ENCODE data around the gene NFATC2.

NFATC2 gene

DNA sequence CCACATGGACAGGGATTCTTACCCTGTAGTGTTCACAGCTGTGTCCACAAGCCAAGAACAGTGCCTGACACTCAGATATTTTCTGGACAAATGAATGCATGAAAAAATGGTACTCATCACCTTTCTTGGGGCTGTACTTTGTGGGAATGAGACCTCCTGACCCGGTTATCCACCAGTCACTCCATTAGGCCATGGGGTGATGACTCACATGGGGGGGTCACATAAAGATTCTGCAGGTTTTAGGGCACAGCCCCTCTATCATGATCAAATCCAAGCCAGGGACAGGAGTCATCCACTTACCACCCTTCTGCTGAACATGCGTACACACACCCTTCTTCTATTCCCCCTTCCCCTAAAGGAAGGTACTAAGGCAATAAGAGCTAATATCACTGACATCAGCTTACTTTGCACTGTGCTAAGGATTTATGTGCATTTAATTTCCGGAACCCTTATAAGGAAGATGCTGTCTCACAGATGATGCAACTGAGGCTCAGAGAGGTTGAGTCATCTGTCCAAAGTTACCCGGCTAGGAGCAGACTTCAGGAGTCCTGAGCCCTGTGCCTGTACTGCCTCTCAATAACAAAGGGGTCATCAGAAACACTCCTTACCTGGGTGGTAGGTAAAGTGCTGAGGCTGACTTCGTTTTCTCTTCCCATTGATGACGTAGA is 107.8 kb downstream of the NFATC2 start:
- Histone ChIP-seq H3K27me3 (ENCODE audit: insufficient read depth, low read length) (no peaks in the 10 kb centered on the region), H3K36me3 (ENCODE audit: insufficient read depth, low read length) (no peaks in the 10 kb centered on the region), H3K4me3 (ENCODE audit: low read length) (no peak overlapping the region), H3K27ac (ENCODE audit: low read depth, low read length) (no peak overlapping the region), H3K9ac (ENCODE audit: low read depth, low read length) (no peak overlapping the region), H3K4me1 (ENCODE audit: insufficient read depth, low read length) (no peaks in the 10 kb centered on the region), H3K9me3 (ENCODE audit: insufficient read depth, low read depth, low read length) (no peaks in the 10 kb centered on the region)
- WGBS = 88% methylated on average over 6 of the region's 6 CpGs

DNA sequence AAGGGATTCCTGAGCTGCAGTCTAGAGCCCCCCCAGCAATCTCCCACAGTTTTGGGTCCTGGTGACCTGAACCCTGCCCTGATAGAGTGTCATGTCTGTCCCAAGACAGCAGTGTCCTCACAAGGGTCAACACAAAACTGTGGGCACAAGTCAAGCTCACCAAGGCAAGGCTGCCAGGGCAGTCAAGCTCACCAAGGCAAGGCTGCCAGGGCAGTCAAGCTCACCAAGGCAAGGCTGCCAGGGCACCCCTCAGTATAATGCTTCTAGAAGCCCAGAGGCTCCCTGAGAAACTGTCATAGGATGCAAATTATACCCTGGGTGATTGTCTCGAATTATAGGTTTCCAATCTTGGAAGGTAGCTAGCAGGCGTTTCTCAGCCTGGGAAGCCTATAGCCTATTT is 108.5 kb downstream of the NFATC2 start:
- H3K27me3 ChIP-seq (ENCODE audit: insufficient read depth, low read length) = no peaks in the 10 kb centered on the region

DNA sequence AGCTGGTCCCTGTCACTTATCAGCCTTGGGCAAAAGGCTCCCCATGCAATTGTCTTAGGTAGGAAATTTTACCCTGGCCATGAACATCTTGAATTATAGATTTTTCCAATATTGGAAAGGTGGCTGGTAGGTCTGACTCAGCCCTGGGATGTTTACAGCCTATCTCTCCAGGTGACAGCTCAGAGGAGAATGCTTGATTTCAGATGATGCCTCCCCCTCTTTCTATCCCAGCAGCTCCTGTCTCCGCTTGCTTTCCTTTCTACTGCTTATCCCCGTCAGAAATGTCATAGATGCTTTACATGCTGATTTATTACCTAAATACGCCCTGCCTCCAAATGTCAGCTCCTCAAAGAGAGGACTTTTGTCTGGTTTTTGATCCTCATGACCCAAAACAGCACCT is 109.6 kb downstream of the NFATC2 start:
- 93% methylated on average over 3 of the region's 3 CpGs for WGBS
- H3K4me1 ChIP-seq (ENCODE audit: insufficient read depth, low read length) = peaks cover 6% of the 10 kb centered on the region
- no peak overlapping the region for H3K27ac ChIP-seq (ENCODE audit: low read depth, low read length)
- H3K36me3 ChIP-seq (ENCODE audit: insufficient read depth, low read length) = no peaks in the 10 kb centered on the region
- H3K4me3 ChIP-seq (ENCODE audit: low read length) = no peak overlapping the region
- no peak overlapping the region for H3K9ac ChIP-seq (ENCODE audit: low read depth, low read length)
- no peaks in the 10 kb centered on the region for H3K27me3 ChIP-seq (ENCODE audit: insufficient read depth, low read length)
- H3K9me3 ChIP-seq (ENCODE audit: insufficient read depth, low read depth, low read length) = no peaks in the 10 kb centered on the region

More for the DNA sequence above, 108.5 kb downstream of the NFATC2 start:
- no peaks in the 10 kb centered on the region for H3K36me3 ChIP-seq (ENCODE audit: insufficient read depth, low read length)
- H3K4me3 ChIP-seq (ENCODE audit: low read length) = no peak overlapping the region
- no peaks in the 10 kb centered on the region for H3K9me3 ChIP-seq (ENCODE audit: insufficient read depth, low read depth, low read length)
- H3K27ac ChIP-seq (ENCODE audit: low read depth, low read length) = no peak overlapping the region
- 87% methylated on average over 2 of the region's 2 CpGs for WGBS
- no peak overlapping the region for H3K9ac ChIP-seq (ENCODE audit: low read depth, low read length)
- no peaks in the 10 kb centered on the region for H3K4me1 ChIP-seq (ENCODE audit: insufficient read depth, low read length)

DNA sequence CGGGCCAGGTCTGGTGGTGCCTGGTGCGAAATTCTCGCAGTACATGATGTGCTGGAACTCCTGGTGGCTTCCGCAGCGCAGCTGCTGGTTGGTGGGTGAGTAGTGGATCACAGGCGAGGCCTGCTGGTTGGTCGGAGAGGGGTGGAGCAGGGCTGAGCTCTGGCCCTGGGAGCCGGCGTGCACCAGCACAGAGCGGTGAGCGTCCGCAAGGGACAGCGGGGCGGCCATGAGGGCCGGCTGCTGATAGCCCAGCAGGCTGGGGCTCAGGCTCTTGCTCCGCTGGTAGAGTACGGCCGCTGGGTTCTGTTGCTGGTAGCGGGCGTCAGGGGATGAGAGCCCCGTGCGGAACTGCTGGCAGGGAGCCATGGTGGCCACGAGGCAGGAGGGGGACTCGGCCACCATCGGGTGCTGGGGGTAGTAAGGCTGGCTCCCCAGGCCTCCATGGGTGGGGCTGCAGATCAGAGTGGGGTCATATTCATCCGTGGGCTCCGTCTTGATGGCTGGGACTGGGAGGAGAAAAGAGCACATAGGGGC is 110.2 kb downstream of the NFATC2 start:
- Histone ChIP-seq H3K4me3 (ENCODE audit: low read length) (no peak overlapping the region), H3K36me3 (ENCODE audit: insufficient read depth, low read length) (no peaks in the 10 kb centered on the region), H3K4me1 (ENCODE audit: insufficient read depth, low read length) (peaks cover 6% of the 10 kb centered on the region), H3K27me3 (ENCODE audit: insufficient read depth, low read length) (no peaks in the 10 kb centered on the region), H3K9me3 (ENCODE audit: insufficient read depth, low read depth, low read length) (no peaks in the 10 kb centered on the region), H3K9ac (ENCODE audit: low read depth, low read length) (no peak overlapping the region), H3K27ac (ENCODE audit: low read depth, low read length) (no peak overlapping the region)
- 94% methylated on average over 27 of the region's 27 CpGs for WGBS

DNA sequence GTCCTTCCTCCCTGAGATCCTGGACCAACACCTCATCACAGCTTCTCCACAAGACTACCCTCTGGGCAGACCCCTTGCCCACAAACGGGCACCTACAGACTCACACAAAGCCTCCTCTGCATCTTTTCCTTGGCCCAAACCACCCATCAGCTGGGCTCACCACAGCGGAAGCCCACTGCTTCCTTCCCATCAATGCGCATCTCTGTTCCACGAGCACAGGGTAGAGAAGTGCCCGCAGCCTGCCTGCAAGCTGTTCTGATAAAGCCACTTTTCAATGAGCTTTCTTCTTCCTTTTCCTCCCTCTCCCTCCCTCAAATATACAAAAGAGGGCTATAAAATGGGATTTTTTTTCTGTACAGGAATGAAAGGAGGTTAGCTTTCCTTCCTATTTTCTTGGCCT is 111.2 kb downstream of the NFATC2 start:
- Histone ChIP-seq H3K36me3 (ENCODE audit: insufficient read depth, low read length) (no peaks in the 10 kb centered on the region), H3K9me3 (ENCODE audit: insufficient read depth, low read depth, low read length) (no peaks in the 10 kb centered on the region), H3K4me3 (ENCODE audit: low read length) (no peak overlapping the region), H3K27me3 (ENCODE audit: insufficient read depth, low read length) (no peaks in the 10 kb centered on the region), H3K27ac (ENCODE audit: low read depth, low read length) (no peak overlapping the region), H3K4me1 (ENCODE audit: insufficient read depth, low read length) (peaks cover 6% of the 10 kb centered on the region), H3K9ac (ENCODE audit: low read depth, low read length) (no peak overlapping the region)
- 79% methylated on average over 5 of the region's 5 CpGs for WGBS

DNA sequence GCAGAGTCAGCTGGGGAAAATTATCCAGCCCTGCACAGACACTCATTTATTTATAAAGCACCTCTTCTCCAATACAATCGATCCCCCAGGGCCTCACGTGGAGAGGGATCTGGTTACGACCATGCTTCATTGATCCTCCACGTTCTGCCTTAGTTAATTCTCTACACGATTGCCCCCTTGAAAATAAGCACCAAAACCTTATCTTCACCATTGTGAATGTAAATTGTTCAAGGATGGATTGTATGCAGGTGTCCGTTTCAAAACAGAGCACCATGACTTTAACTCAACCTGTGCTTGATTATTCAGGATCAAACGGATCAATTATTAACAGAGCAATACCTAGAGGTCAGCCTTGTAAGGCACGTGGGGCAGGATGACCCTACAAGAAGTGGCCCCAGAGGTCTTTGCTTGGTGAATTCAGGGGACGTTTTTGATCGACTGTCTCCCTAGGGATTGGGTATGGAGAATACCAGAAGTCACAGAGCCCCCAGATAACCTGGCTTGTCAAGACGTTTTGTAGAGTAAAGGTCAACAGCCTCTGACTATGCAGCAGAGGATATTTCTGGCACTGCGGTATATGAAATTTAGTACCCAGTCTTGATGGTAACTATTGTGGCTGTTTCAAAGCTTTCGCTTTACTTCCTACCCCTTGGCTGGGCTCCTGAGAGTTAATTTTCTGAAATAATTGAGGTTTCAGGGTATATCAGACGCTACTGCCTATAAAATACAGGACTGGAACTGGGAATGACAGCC is 112.1 kb downstream of the NFATC2 start:
- Histone ChIP-seq H3K27me3 (ENCODE audit: insufficient read depth, low read length) (no peaks in the 10 kb centered on the region), H3K36me3 (ENCODE audit: insufficient read depth, low read length) (no peaks in the 10 kb centered on the region), H3K27ac (ENCODE audit: low read depth, low read length) (no peak overlapping the region), H3K4me3 (ENCODE audit: low read length) (no peak overlapping the region), H3K9ac (ENCODE audit: low read depth, low read length) (no peak overlapping the region), H3K4me1 (ENCODE audit: insufficient read depth, low read length) (peaks cover 12% of the 10 kb centered on the region), H3K9me3 (ENCODE audit: insufficient read depth, low read depth, low read length) (no peaks in the 10 kb centered on the region)
- WGBS = 92% methylated on average over 14 of the region's 14 CpGs

DNA sequence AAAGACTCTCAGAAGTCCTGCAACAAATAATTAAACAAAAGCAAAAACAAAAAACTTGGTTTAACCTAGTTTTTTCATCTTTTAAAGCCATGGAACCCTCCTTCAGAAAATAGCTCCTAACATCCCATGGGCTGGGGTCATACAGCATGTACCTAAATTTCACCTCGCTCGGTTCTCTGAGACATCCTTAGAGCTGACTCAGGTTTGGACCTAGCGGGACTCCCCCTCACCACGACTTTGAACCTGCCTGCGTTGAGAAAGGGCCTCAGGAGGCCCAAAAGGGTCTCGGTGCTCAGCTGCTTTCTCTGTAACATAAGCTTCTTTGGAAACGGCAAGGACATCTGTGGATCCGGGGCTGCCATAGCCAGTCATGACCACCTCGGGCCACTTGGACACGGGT is 112.8 kb downstream of the NFATC2 start:
- no peak overlapping the region for H3K27ac ChIP-seq (ENCODE audit: low read depth, low read length)
- no peaks in the 10 kb centered on the region for H3K27me3 ChIP-seq (ENCODE audit: insufficient read depth, low read length)
- H3K4me3 ChIP-seq (ENCODE audit: low read length) = no peak overlapping the region
- WGBS = 88% methylated on average over 10 of the region's 10 CpGs
- no peaks in the 10 kb centered on the region for H3K36me3 ChIP-seq (ENCODE audit: insufficient read depth, low read length)
- H3K9me3 ChIP-seq (ENCODE audit: insufficient read depth, low read depth, low read length) = no peaks in the 10 kb centered on the region
- peaks cover 19% of the 10 kb centered on the region for H3K4me1 ChIP-seq (ENCODE audit: insufficient read depth, low read length)
- no peak overlapping the region for H3K9ac ChIP-seq (ENCODE audit: low read depth, low read length)

DNA sequence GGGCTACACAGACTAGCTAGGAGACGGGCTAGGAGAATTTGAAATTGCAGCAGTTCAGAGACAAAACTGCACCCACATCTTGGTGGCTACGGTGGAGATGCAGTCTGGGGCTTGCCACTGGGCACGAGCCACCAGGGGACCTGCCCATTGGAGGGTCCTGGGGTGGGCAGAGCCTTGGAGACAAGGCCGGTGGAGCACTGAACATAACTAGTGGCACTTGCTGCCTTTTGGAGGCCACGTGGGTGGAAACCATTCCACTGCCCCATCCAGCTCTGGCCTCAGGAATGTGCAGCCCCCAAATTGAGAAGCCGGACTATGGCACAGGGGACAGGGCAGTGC is 113.4 kb downstream of the NFATC2 start:
- Histone ChIP-seq H3K4me3 (ENCODE audit: low read length) (no peak overlapping the region), H3K4me1 (ENCODE audit: insufficient read depth, low read length) (peaks cover 24% of the 10 kb centered on the region), H3K9ac (ENCODE audit: low read depth, low read length) (no peak overlapping the region), H3K27ac (ENCODE audit: low read depth, low read length) (no peak overlapping the region), H3K9me3 (ENCODE audit: insufficient read depth, low read depth, low read length) (no peaks in the 10 kb centered on the region), H3K27me3 (ENCODE audit: insufficient read depth, low read length) (no peaks in the 10 kb centered on the region), H3K36me3 (ENCODE audit: insufficient read depth, low read length) (no peaks in the 10 kb centered on the region)
- WGBS = 91% methylated on average over 6 of the region's 6 CpGs

DNA sequence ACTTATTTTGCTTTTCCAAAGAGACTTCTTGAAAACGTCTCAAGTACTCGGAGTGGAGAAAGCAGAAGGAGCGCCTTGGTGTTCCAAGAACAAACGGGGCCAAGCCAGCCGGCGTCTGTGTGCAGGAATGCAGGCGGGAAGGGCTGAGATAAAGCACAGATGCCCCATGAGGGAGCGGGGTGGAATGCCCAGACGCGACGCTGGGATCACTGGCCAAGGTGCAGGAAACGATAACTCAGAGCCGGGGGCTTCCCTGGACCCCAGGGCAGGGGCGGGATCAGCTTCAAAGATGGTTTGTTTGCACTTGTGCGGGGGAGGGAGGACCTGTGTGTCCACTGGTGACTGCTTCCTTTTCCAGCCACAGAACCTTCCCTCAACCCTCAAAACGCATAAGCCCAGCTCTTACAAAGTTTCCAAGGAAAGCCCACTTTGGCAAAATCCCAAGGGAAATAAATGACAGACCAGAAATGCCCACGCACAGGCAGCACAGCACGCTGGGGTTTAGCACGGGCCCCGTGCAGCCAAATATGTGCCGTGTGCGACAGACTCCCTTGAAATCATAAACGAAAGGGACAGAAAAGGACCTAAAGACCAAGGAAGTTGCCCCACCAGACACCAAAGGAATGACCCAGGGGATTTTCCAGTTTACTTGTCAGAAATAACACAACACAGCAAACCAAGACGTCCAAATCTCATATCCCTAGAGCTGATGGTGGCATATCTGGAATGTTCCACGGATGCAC is 113.9 kb downstream of the NFATC2 start:
- peaks cover 28% of the 10 kb centered on the region for H3K4me1 ChIP-seq (ENCODE audit: insufficient read depth, low read length)
- WGBS = 69% methylated on average over 25 of the region's 25 CpGs
- H3K9me3 ChIP-seq (ENCODE audit: insufficient read depth, low read depth, low read length) = no peaks in the 10 kb centered on the region
- no peak overlapping the region for H3K4me3 ChIP-seq (ENCODE audit: low read length)
- no peak overlapping the region for H3K27ac ChIP-seq (ENCODE audit: low read depth, low read length)
- H3K36me3 ChIP-seq (ENCODE audit: insufficient read depth, low read length) = no peaks in the 10 kb centered on the region
- H3K27me3 ChIP-seq (ENCODE audit: insufficient read depth, low read length) = no peaks in the 10 kb centered on the region
- no peak overlapping the region for H3K9ac ChIP-seq (ENCODE audit: low read depth, low read length)

DNA sequence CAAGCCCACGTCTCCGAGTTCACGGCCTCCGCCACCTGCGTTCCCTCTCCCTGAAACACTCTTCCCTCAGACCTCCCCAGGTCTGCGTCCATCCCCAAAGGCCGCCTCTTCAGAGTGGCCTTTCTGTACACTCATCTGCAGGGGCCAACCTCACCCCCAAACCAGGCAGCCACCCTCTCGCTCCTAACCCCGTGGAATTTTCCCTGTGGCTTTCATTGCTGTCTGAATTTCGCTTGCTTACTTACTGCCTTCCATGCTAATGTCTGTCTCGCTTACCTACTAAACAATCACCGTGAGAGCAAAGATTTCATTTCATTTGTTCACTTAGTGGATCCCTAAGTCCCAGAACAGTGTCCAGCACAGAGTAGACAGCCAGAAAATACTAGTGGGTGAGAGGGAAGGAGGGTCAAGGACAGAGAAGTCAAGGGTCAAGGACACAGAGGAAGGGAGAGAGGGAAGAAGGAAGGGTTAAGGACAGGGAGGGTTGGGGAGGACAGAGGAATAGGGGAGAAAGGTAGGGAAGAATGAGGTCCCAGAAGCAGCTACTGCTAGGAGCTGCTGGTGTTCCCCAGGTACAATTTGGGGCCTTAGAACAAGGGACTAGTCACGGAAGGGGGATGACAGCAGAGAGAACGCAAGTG is 114.7 kb downstream of the NFATC2 start:
- Histone ChIP-seq H3K4me1 (ENCODE audit: insufficient read depth, low read length) (peaks cover 34% of the 10 kb centered on the region), H3K27ac (ENCODE audit: low read depth, low read length) (no peak overlapping the region)

More for the DNA sequence above, 114.7 kb downstream of the NFATC2 start:
- 91% methylated on average over 14 of the region's 14 CpGs for WGBS
- H3K9ac ChIP-seq (ENCODE audit: low read depth, low read length) = no peak overlapping the region
- no peaks in the 10 kb centered on the region for H3K36me3 ChIP-seq (ENCODE audit: insufficient read depth, low read length)
- H3K27me3 ChIP-seq (ENCODE audit: insufficient read depth, low read length) = no peaks in the 10 kb centered on the region
- H3K4me3 ChIP-seq (ENCODE audit: low read length) = no peak overlapping the region
- H3K9me3 ChIP-seq (ENCODE audit: insufficient read depth, low read depth, low read length) = no peaks in the 10 kb centered on the region
